Uterus (tissue), 4 donors: ENCODE data around the gene SLC12A6. TPM values are rescaled to one million over a fixed set of nuclear protein-coding genes. Genes with fewer than 3 reads are reported as not detected.

Source experiments
- DNase-seq, 2 donors: peaks; one replicate each; pipeline ENCODE4 v3.0.0-alpha.2; 2019 to 2020
- H3K27ac ChIP-seq, 2 donors: fragments of 200-600 bp; sonication (generic); 1 replicate in 1 of 2; 2 replicates in 1 of 2; pipeline ENCODE4 v1.5.1; 2016 to 2018
- H3K27me3 ChIP-seq, 2 donors: fragments of 200-600 bp; sonication (generic); one replicate each; pipeline ENCODE4 v1.5.1; 2018 to 2019; ENCODE audit warnings: control low read depth in 1 of 2
- H3K36me3 ChIP-seq, 2 donors: fragments of 200-600 bp; sonication (generic); one replicate each; pipeline ENCODE4 v1.5.1; 2019; ENCODE audit warnings: control low read depth in 1 of 2
- H3K4me1 ChIP-seq, 2 donors: fragments of 200-600 bp; sonication (generic); one replicate each; pipeline ENCODE4 v1.5.1; 2018 to 2019; ENCODE audit warnings: control low read depth in 1 of 2
- H3K4me3 ChIP-seq, 2 donors: fragments of 200-600 bp; sonication (generic); 1 replicate in 1 of 2; 2 replicates in 1 of 2; pipeline ENCODE4 v1.5.1; 2018 to 2019; ENCODE audit warnings: mild to moderate bottlenecking in 1 of 2
- H3K9me3 ChIP-seq, 2 donors: fragments of 200-600 bp; sonication (generic); one replicate each; pipeline ENCODE4 v1.5.1; 2019; ENCODE audit warnings: control low read depth in 1 of 2
- POLR2A ChIP-seq, 2 donors: fragments of 450-650 bp; IDR thresholded peaks; one replicate each; pipeline ENCODE4 v1.6.1; 2016; ENCODE audit warnings: antibody characterized with exemption in 2 of 2, mild to moderate bottlenecking in 1 of 2, moderate library complexity in 1 of 2
- intact Hi-C: fragments of 100-400 bp; cut with DNase I; formaldehyde crosslinking; loops from one replicate; pipeline ENCODE4 v1.15.1; 2023; ENCODE audit warnings: low total_unique reads
- total RNA-seq, 4 donors: library from RNA; depleted of rRNA in 3 of 4; stranded (reverse); fragments of >200 nt in 3 of 4; gene quantifications; one replicate each; pipeline versions ENCODE4 v1.1.0 to v1.2.4, GENCODE V29; 2014 to 2023
- TF ChIP-seq, protein P1 (sequence below), 4 experiments: fragments of 200-600 bp in 2 of 4; fragments of 450-650 bp in 2 of 4; sonication (generic) in 2 of 4; IDR thresholded peaks; one replicate each; pipeline ENCODE4 v1.5.1; 2016 to 2019; ENCODE audit warnings: antibody characterized with exemption in 4 of 4, mild to moderate bottlenecking in 2 of 4, moderate library complexity in 1 of 4
- donor health status: DM: yes; HTN: yes; CAD: no.

Gene SLC12A6
- total RNA-seq, 4 donors from 2014 or later: 16.8 to 26.9 (median 22.2) TPM

DNA sequence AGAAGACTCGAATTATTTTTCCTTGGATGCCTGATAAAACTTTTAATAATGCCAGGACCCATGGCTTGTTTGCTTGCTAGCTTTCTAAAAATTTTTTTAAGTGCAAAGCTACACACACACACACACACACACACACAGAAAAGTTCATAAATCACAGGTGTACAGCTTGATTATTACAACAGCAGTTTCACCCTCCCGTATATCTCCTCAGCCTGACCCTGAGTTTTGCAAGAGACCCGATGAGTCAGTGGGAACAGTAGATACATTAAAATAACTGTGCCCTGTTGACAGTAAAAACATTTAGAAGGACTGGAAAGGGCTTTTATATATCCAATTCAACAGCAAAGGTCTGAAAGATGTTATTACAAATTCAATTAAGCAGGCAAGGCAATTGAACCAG, 66.1 kb downstream of the SLC12A6 start:
- no peak overlapping the region for H3K27ac ChIP-seq
- intact Hi-C loops: loop anchor here (2.0 kb wide), 1 partner anchor 27 kb away; no protein-coding TSS in a partner anchor
- no peak for TF ChIP-seq POLR2A (IDR thresholded peaks at IDR 0.05)
- TF ChIP-seq, protein P1, sequence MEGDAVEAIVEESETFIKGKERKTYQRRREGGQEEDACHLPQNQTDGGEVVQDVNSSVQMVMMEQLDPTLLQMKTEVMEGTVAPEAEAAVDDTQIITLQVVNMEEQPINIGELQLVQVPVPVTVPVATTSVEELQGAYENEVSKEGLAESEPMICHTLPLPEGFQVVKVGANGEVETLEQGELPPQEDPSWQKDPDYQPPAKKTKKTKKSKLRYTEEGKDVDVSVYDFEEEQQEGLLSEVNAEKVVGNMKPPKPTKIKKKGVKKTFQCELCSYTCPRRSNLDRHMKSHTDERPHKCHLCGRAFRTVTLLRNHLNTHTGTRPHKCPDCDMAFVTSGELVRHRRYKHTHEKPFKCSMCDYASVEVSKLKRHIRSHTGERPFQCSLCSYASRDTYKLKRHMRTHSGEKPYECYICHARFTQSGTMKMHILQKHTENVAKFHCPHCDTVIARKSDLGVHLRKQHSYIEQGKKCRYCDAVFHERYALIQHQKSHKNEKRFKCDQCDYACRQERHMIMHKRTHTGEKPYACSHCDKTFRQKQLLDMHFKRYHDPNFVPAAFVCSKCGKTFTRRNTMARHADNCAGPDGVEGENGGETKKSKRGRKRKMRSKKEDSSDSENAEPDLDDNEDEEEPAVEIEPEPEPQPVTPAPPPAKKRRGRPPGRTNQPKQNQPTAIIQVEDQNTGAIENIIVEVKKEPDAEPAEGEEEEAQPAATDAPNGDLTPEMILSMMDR (IDR thresholded peaks at IDR 0.05): no peak
- DNase-seq: peak; percentile 40 to 72
- no peaks in the 10 kb centered on the region for H3K4me1 ChIP-seq
- no peaks in the 10 kb centered on the region for H3K36me3 ChIP-seq
- no peak overlapping the region for H3K4me3 ChIP-seq
- H3K27me3 ChIP-seq: no peaks in the 10 kb centered on the region
- H3K9me3 ChIP-seq: no peaks in the 10 kb centered on the region

DNA sequence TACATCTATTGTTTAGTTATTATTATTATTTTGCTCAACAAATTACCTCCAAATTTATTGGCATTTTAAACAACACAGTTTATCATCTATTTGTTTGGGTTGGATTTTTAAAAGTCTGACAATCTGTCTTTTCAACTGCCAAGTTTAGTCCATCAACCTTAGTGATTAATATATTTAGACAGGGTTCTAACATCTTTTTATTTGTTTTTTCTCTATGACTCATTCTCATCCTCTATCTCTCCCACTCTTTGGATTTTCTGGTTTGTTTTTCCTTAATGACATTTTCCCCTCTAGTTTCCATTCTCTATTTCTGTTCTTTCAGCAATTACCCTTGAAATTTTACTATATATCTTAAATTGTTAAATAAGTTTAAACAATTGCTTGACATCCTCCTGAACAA, 70.8 kb downstream of the SLC12A6 start:
- Histone ChIP-seq H3K27me3 (no peaks in the 10 kb centered on the region), H3K9me3 (no peaks in the 10 kb centered on the region), H3K27ac (no peak overlapping the region), H3K4me1 (no peaks in the 10 kb centered on the region), H3K4me3 (no peak overlapping the region), H3K36me3 (no peaks in the 10 kb centered on the region)
- no peak for TF ChIP-seq POLR2A (IDR thresholded peaks at IDR 0.05)
- TF ChIP-seq, protein P1 (IDR thresholded peaks at IDR 0.05): no peak
- intact Hi-C loops: no loop called here
- DNase-seq: no peak

- Histone ChIP-seq H3K27ac (no peak overlapping the region), H3K36me3 (no peaks in the 10 kb centered on the region), H3K4me3 (no peak overlapping the region), H3K4me1 (no peaks in the 10 kb centered on the region), H3K27me3 (no peaks in the 10 kb centered on the region), H3K9me3 (no peaks in the 10 kb centered on the region)
- DNase-seq: no peak
- intact Hi-C loops: no loop called here
- no peak for TF ChIP-seq POLR2A (IDR thresholded peaks at IDR 0.05)
- TF ChIP-seq, protein P1 (IDR thresholded peaks at IDR 0.05): no peak
Observed at GRCh38 chr15:34264076-34264475, 73.5 kb downstream of the SLC12A6 start.

DNA sequence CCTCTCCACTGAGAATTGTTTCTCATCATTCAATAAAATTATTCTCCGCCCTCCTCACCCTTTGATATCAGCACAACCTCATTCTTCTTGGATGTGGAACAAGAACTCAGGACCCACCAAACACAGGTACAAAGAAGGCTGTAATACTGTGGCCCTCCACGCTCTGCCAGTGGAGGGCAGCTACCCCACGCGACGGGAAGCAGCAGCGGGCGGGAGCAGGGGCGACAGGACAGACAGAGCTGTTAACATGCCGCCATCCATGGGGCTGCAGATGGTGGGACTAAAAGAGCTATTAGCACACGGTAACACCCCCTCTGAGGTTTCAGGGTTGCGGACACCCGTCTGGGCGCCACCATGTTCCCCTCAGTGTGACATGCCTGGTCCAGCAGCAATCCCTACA, 75.2 kb downstream of the SLC12A6 start:
- Histone ChIP-seq H3K27ac (no peak overlapping the region), H3K9me3 (no peaks in the 10 kb centered on the region), H3K27me3 (no peaks in the 10 kb centered on the region), H3K36me3 (no peaks in the 10 kb centered on the region), H3K4me3 (no peak overlapping the region), H3K4me1 (no peaks in the 10 kb centered on the region)
- DNase-seq: no peak
- intact Hi-C loops: no loop called here
- TF ChIP-seq POLR2A (IDR thresholded peaks at IDR 0.05): no peak
- TF ChIP-seq, protein P1 (IDR thresholded peaks at IDR 0.05): no peak

GRCh38 chr15:34259566-34259965, 78.0 kb downstream of the SLC12A6 start:
- no peaks in the 10 kb centered on the region for H3K9me3 ChIP-seq
- no peaks in the 10 kb centered on the region for H3K27me3 ChIP-seq
- H3K27ac ChIP-seq: no peak overlapping the region
- TF ChIP-seq, protein P1 (IDR thresholded peaks at IDR 0.05): no peak
- TF ChIP-seq POLR2A (IDR thresholded peaks at IDR 0.05): no peak
- intact Hi-C loops: no loop called here
- DNase-seq: no peak
- H3K4me1 ChIP-seq: no peaks in the 10 kb centered on the region
- H3K36me3 ChIP-seq: no peaks in the 10 kb centered on the region
- no peak overlapping the region for H3K4me3 ChIP-seq
